ENCODE measurements around the gene RTKN2. TPM values are rescaled to one million over a fixed set of nuclear protein-coding genes. Genes with fewer than 3 reads are reported as not detected.
"Not testable (repeated sequence)": the region's sequence is repeated elsewhere in the genome, so short reads cannot be mapped to it uniquely, and the experiment has no call there.

The RTKN2 gene
- total RNA-seq, 4 donors from 2014 or later = 0.83 to 2.5 (median 0.94) TPM

DNA sequence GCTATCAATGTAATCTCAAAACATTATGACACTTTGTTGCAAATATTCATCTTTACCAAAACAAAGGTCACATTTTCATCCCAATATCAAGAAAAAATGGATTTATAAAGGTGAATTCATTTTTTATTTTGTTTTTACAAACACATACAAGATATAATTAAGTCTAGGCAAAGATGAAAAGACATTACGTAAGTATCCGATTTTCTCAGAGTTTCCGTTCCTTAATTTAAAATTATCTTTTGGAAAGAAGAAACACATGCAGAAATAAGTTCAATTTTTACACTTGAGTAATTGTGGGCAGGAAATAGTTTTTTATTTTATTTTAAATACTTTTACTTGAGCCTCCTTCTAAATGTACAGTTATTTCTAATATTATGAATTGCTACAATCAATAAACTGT, 24.6 kb downstream of the RTKN2 start:
- H3K4me1 ChIP-seq = peaks cover 18% of the 10 kb centered on the region
- H3K27me3 ChIP-seq = no peaks in the 10 kb centered on the region
- H3K27ac ChIP-seq = peak overlapping the region; percentile 27
- no peak overlapping the region for H3K4me3 ChIP-seq
- 81% methylated on average over 3 of the region's 3 CpGs for WGBS
- TF ChIP-seq POLR2AphosphoS5 (IDR thresholded peaks at IDR 0.05) = no peak
- H3K9me3 ChIP-seq = no peaks in the 10 kb centered on the region
- H3K36me3 ChIP-seq = no peaks in the 10 kb centered on the region
- DNase-seq (ENCODE audit: low spot score in 2 of 2) = no peak

DNA sequence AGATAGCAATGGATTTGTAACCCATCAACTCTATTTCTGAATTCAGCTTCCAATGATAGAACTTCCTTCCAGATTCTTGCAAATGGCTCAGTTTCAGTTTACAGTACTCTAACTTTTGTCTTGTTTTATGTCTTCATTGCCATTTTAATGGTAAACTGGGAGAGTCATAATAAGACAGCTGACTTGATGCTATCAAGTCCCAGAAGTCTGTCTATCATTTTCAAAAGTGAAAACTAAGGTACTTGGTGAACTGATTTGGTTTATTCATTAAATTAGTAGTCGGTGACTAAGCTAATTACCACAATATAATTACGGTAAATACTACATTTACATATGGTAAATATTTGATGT, 25.0 kb downstream of the RTKN2 start:
- Histone ChIP-seq H3K27me3 (no peaks in the 10 kb centered on the region), H3K4me1 (peaks cover 18% of the 10 kb centered on the region), H3K36me3 (no peaks in the 10 kb centered on the region), H3K4me3 (no peak overlapping the region), H3K9me3 (no peaks in the 10 kb centered on the region), H3K27ac (peak overlapping the region; percentile 27)
- TF ChIP-seq, protein P1, sequence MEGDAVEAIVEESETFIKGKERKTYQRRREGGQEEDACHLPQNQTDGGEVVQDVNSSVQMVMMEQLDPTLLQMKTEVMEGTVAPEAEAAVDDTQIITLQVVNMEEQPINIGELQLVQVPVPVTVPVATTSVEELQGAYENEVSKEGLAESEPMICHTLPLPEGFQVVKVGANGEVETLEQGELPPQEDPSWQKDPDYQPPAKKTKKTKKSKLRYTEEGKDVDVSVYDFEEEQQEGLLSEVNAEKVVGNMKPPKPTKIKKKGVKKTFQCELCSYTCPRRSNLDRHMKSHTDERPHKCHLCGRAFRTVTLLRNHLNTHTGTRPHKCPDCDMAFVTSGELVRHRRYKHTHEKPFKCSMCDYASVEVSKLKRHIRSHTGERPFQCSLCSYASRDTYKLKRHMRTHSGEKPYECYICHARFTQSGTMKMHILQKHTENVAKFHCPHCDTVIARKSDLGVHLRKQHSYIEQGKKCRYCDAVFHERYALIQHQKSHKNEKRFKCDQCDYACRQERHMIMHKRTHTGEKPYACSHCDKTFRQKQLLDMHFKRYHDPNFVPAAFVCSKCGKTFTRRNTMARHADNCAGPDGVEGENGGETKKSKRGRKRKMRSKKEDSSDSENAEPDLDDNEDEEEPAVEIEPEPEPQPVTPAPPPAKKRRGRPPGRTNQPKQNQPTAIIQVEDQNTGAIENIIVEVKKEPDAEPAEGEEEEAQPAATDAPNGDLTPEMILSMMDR (IDR thresholded peaks at IDR 0.05) = no peak
- TF ChIP-seq POLR2A (IDR thresholded peaks at IDR 0.05) = no peak
- TF ChIP-seq POLR2AphosphoS5 (IDR thresholded peaks at IDR 0.05) = no peak
- no peak for TF ChIP-seq EP300 (IDR thresholded peaks at IDR 0.05)
- DNase-seq (ENCODE audit: low spot score in 2 of 2) = no peak
- 72% methylated on average over 2 of the region's 2 CpGs for WGBS

DNA sequence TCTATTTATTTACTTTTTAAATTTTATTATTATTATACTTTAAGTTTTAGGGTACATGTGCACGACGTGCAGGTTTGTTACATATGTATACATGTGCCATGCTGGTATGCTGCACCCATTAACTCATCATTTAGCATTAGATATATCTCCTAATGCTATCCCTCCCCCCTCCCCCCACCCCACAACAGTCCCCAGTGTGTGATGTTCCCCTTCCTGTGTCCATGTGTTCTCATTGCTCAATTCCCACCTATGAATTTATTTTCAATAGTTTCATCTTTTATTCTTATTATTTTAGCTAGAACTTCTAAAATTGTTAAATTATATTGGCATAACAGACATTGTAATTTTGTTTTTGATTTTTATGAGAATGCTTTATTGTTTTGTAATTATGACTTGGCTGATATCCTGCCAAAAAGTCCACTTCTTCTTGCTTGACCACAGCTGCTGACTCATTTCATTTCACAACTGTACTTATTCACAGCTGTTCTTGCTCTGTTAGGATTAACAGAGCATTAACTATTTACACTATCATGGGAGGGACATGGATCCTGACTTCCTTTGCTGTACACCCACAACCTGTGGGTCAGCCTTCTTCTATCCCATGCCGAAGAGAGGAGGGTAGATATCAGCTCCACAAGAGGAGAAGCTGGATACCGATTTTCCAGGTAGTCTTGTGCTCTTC, 25.5 kb downstream of the RTKN2 start:
- 73% methylated on average over 4 of the region's 4 CpGs for WGBS
- not testable (repeated sequence) for H3K27me3 ChIP-seq
- peak overlapping the region; percentile 27 for H3K27ac ChIP-seq

DNA sequence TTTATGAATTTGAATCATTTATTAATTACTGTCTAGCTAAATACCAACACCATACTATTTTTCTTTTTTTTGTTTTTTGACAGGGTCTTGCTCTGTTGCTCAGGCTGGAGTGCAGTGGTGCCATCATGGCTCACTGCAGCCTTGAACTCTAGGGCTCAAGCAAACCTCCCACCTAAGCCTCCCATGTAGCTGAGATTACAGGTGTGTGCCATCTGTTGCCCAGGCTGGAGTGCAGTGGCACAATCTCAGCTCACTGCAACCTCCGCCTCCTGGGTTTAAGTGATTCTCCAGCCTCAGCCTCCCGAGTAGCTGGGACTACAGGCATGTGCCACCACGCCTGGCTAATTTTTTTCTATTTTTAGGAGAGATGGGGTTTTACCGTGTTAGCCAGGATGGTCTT, 27.1 kb downstream of the RTKN2 start:
- not testable (repeated sequence) for H3K4me3 ChIP-seq; H3K36me3 ChIP-seq; H3K27ac ChIP-seq; H3K27me3 ChIP-seq; DNase-seq (ENCODE audit: low spot score in 2 of 2); H3K9me3 ChIP-seq
- peaks cover 18% of the 10 kb centered on the region for H3K4me1 ChIP-seq
- 97% methylated on average over 4 of the region's 4 CpGs for WGBS

More for the DNA sequence above, 25.5 kb downstream of the RTKN2 start:
- H3K36me3 ChIP-seq; H3K9me3 ChIP-seq; H3K4me3 ChIP-seq; DNase-seq (ENCODE audit: low spot score in 2 of 2): not testable (repeated sequence)
- H3K4me1 ChIP-seq = peaks cover 18% of the 10 kb centered on the region
- TF ChIP-seq POLR2AphosphoS5 (IDR thresholded peaks at IDR 0.05) = peak in 1 of 3 donors; percentile 47

DNA sequence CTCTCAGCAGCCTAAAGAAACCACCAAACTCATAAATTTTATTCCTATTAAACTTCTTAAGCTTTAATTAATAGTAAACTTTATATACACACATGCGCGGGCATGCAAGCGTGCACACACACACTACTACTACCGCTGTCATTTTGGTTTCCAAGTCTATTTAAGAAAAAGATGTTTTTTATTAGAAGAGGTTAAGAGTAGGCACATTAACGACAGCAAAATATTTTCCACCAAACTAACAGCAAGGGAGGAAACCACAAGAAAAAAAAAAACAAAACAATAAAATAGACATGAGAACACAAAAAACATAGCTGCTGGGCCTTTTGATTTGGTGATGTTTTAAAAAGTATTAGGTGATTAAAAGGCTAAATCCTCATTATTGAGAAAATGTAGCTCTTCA, 28.6 kb downstream of the RTKN2 start:
- no peaks in the 10 kb centered on the region for H3K9me3 ChIP-seq
- 42% methylated on average over 5 of the region's 5 CpGs for WGBS
- no peak overlapping the region for H3K27ac ChIP-seq
- no peak overlapping the region for H3K4me3 ChIP-seq
- TF ChIP-seq, protein P1 (IDR thresholded peaks at IDR 0.05) = no peak
- no peak for TF ChIP-seq POLR2AphosphoS5 (IDR thresholded peaks at IDR 0.05)
- TF ChIP-seq EP300 (IDR thresholded peaks at IDR 0.05) = no peak
- TF ChIP-seq POLR2A (IDR thresholded peaks at IDR 0.05) = no peak
- H3K36me3 ChIP-seq = no peaks in the 10 kb centered on the region
- no peaks in the 10 kb centered on the region for H3K27me3 ChIP-seq
- no peak for DNase-seq (ENCODE audit: low spot score in 2 of 2)
- H3K4me1 ChIP-seq = peaks cover 18% of the 10 kb centered on the region

DNA sequence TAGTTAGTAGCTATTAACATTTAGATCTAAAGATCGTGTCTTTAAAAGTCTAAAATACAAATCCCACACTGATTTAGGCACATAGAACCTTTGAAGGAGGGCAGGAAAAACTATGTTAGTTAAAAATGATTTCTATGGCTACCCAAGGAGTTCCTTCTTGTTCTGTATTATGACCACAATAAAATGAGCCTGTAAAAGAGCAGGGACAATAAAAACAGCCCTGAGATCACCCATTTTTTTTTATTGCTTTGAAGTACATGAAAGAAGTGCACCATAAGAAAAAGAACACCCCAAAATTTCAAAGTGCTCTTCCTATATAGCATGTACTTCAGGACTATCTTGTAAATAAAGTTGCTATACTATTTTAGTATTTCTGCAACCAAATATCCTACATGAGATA, 29.8 kb downstream of the RTKN2 start:
- WGBS = 93% methylated on average over 1 of the region's 1 CpG
- H3K27ac ChIP-seq = no peak overlapping the region
- peaks cover 12% of the 10 kb centered on the region for H3K4me1 ChIP-seq
- H3K36me3 ChIP-seq = no peaks in the 10 kb centered on the region
- H3K9me3 ChIP-seq = no peaks in the 10 kb centered on the region
- H3K27me3 ChIP-seq = no peaks in the 10 kb centered on the region
- DNase-seq (ENCODE audit: low spot score in 2 of 2) = no peak
- H3K4me3 ChIP-seq = no peak overlapping the region
- TF ChIP-seq EP300 (IDR thresholded peaks at IDR 0.05) (no peak), POLR2A (IDR thresholded peaks at IDR 0.05) (no peak), POLR2AphosphoS5 (IDR thresholded peaks at IDR 0.05) (no peak)
- TF ChIP-seq, protein P1 (IDR thresholded peaks at IDR 0.05) = no peak

DNA sequence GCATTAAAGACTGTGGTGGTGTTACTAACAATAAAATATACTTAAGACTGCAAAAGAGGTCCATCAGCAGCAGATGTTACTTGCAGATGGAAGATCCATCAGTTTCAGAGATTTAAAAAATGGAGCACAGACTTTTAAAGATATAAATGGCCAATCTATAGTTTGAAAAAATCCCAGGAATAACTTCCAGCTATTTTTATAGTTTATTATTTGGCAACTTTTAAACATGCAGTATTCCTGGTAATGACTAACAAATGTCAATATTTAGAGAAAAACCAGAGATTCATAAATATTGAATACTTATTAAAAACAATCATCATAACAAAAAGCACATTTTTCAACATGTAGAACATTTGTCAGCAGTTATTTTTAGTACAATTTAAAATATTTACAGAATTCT, 30.7 kb downstream of the RTKN2 start:
- H3K27me3 ChIP-seq = no peaks in the 10 kb centered on the region
- DNase-seq (ENCODE audit: low spot score in 2 of 2) = no peak
- H3K27ac ChIP-seq = no peak overlapping the region
- H3K4me3 ChIP-seq = no peak overlapping the region
- no peak for TF ChIP-seq POLR2AphosphoS5 (IDR thresholded peaks at IDR 0.05)
- no peak for TF ChIP-seq EP300 (IDR thresholded peaks at IDR 0.05)
- TF ChIP-seq, protein P1 (IDR thresholded peaks at IDR 0.05) = no peak
- TF ChIP-seq POLR2A (IDR thresholded peaks at IDR 0.05) = no peak
- no peaks in the 10 kb centered on the region for H3K36me3 ChIP-seq
- H3K4me1 ChIP-seq = peaks cover 3% of the 10 kb centered on the region
- H3K9me3 ChIP-seq = no peaks in the 10 kb centered on the region
